HepG2 (cell line): Measurements from ENCODE around the gene PTPRCAP. TPM values are rescaled to one million over a fixed set of nuclear protein-coding genes. Genes with fewer than 3 reads are reported as not detected.

Experiments
- AGO2 ChIP-seq: fragments of 200-400 bp; formaldehyde crosslinking; optimal IDR thresholded peaks from 2 replicates; pipeline ENCODE3; 2017; ENCODE audit warnings: mild to moderate bottlenecking, low read depth, low read length, moderate library complexity
- ARID2 ChIP-seq: sonication (generic); formaldehyde crosslinking; IDR thresholded peaks from 2 replicates; pipeline ENCODE4 v1.8.1; 2022; ENCODE audit warnings: mild to moderate bottlenecking, missing genetic modification reagents, borderline replicate concordance
- ESRRA ChIP-seq: sonication (generic); formaldehyde crosslinking; IDR thresholded peaks from 2 replicates; pipeline ENCODE4 v1.5.1; 2020; ENCODE audit warnings: mild to moderate bottlenecking, low read depth, missing genetic modification reagents
- GPBP1L1 ChIP-seq: sonication (generic); formaldehyde crosslinking; IDR thresholded peaks from 2 replicates; pipeline ENCODE4 v1.5.0; 2020; ENCODE audit warnings: mild to moderate bottlenecking, missing genetic modification reagents
- HNRNPL ChIP-seq: fragments of 200-400 bp; formaldehyde crosslinking; IDR thresholded peaks from 2 replicates; pipeline ENCODE4 v1.6.1; 2017; ENCODE audit warnings: mild to moderate bottlenecking, low read depth, low read length
- IKZF4 ChIP-seq: sonication (generic); formaldehyde crosslinking; IDR thresholded peaks from 2 replicates; pipeline ENCODE4 v1.5.1; 2020; ENCODE audit warnings: borderline replicate concordance, mild to moderate bottlenecking, low read depth, missing genetic modification reagents; ENCODE audit errors: not compliant biosample characterization
- IRF2 ChIP-seq: IDR thresholded peaks from 2 replicates; pipeline ENCODE4 v1.6.1; 2018; ENCODE audit warnings: missing genetic modification reagents, missing compliant biosample characterization
- JUNB ChIP-seq: sonication (generic); formaldehyde crosslinking; IDR thresholded peaks from 2 replicates; pipeline ENCODE4 v1.8.0; 2022; ENCODE audit warnings: missing genetic modification reagents, mild to moderate bottlenecking, borderline replicate concordance
- MAFK ChIP-seq, 2 experiments: IDR thresholded peaks in 1 of 2; conservative IDR thresholded peaks in 1 of 2; 2 replicates each; pipeline ENCODE4 v1.6.1; 2011; ENCODE audit warnings: improper control_type of control experiment in 2 of 2, low read length in 2 of 2
- MEIS2 ChIP-seq: sonication (generic); formaldehyde crosslinking; IDR thresholded peaks from 2 replicates; pipeline ENCODE4 v1.9.0; 2021; ENCODE audit warnings: mild to moderate bottlenecking, missing genetic modification reagents
- NAIF1 ChIP-seq: sonication (generic); formaldehyde crosslinking; IDR thresholded peaks from 2 replicates; pipeline ENCODE4 v1.5.0; 2020; ENCODE audit warnings: mild to moderate bottlenecking, missing genetic modification reagents, borderline replicate concordance
- POLR2A ChIP-seq, 2 experiments: IDR thresholded peaks; 2 replicates each; pipeline ENCODE4 v1.6.1; 2011; ENCODE audit warnings: low read depth in 2 of 2, low read length in 2 of 2, mild to moderate bottlenecking in 1 of 2, moderate library complexity in 1 of 2; ENCODE audit not compliant: insufficient read depth in 1 of 2
- PRMT3 ChIP-seq: sonication (generic); formaldehyde crosslinking; IDR thresholded peaks from 2 replicates; pipeline ENCODE4 v1.8.1; 2022; ENCODE audit warnings: low read depth, mild to moderate bottlenecking, moderate library complexity, missing genetic modification reagents, borderline replicate concordance
- RBFOX2 ChIP-seq: fragments of 200-400 bp; formaldehyde crosslinking; IDR thresholded peaks from 2 replicates; pipeline ENCODE4 v1.6.1; 2017; ENCODE audit warnings: low read depth, mild to moderate bottlenecking, low read length
- REXO4 ChIP-seq: sonication (generic); formaldehyde crosslinking; IDR thresholded peaks from 2 replicates; pipeline ENCODE4 v1.8.0; 2022; ENCODE audit warnings: missing genetic modification reagents, mild to moderate bottlenecking, borderline replicate concordance
- SMC3 ChIP-seq: IDR thresholded peaks from 2 replicates; pipeline ENCODE4 v1.6.1; 2011; ENCODE audit warnings: low read length, improper control_type of control experiment
- TCF7L2 ChIP-seq: IDR thresholded peaks from 2 replicates; pipeline ENCODE4 v1.6.1; 2011; ENCODE audit warnings: mild to moderate bottlenecking, low read depth, low read length, moderate library complexity
- ZBTB42 ChIP-seq: sonication (generic); formaldehyde crosslinking; IDR thresholded peaks from 2 replicates; pipeline ENCODE4 v1.5.0; 2020; ENCODE audit warnings: mild to moderate bottlenecking, missing genetic modification reagents
- ZNF619 ChIP-seq: sonication (generic); formaldehyde crosslinking; IDR thresholded peaks from 2 replicates; pipeline ENCODE4 v1.4.0; 2020; ENCODE audit warnings: mild to moderate bottlenecking, missing genetic modification reagents
- ZNF766 ChIP-seq: sonication (generic); formaldehyde crosslinking; IDR thresholded peaks from 2 replicates; pipeline ENCODE4 v1.5.0; 2020; ENCODE audit warnings: missing genetic modification reagents, borderline replicate concordance
- ZNF800 ChIP-seq: sonication (generic); formaldehyde crosslinking; IDR thresholded peaks from 2 replicates; pipeline ENCODE4 v1.4.0; 2020; ENCODE audit warnings: missing genetic modification reagents
- ZSCAN29 ChIP-seq: sonication (generic); formaldehyde crosslinking; conservative IDR thresholded peaks from 2 replicates; pipeline ENCODE4 v1.4.0; 2020; ENCODE audit warnings: mild to moderate bottlenecking, missing genetic modification reagents
- polyA plus RNA-seq, 8 experiments: library from polyadenylated mRNA; depleted of rRNA in 3 of 8; stranded (reverse) in 7 of 8; unstranded in 1 of 8; fragments of >200 nt; fragmentation: Illumina TruSeq in 4 of 8; extraction: Trizol in 4 of 8; gene quantifications; 2 replicates each; pipeline versions ENCODE4 v1.2.1 to v1.2.3, GENCODE V29; 2011 to 2016; ENCODE audit warnings: low read depth in 4 of 8, missing spikeins in 1 of 8, mixed read lengths in 1 of 8; ENCODE audit not compliant: insufficient read depth in 1 of 8
- total RNA-seq, 5 experiments: library from RNA; depleted of rRNA; stranded (reverse); fragments of >200 nt; fragmentation: Illumina TruSeq; extraction: Trizol; gene quantifications; 2 replicates each; pipeline ENCODE4 v1.2.3, GENCODE V29; 2016; ENCODE audit warnings: low read depth in 1 of 5
- TF ChIP-seq, protein P1 (sequence below): sonication (generic); formaldehyde crosslinking; IDR thresholded peaks from 2 replicates; pipeline ENCODE4 v1.8.1; 2023; ENCODE audit warnings: mild to moderate bottlenecking, missing genetic modification reagents

The PTPRCAP gene
- total and polyA plus RNA-seq, 2 of the 13 experiments (the other 11 are each of a cell fraction or from before 2014, with no cell fraction given): 0.60 to 0.70 TPM

DNA sequence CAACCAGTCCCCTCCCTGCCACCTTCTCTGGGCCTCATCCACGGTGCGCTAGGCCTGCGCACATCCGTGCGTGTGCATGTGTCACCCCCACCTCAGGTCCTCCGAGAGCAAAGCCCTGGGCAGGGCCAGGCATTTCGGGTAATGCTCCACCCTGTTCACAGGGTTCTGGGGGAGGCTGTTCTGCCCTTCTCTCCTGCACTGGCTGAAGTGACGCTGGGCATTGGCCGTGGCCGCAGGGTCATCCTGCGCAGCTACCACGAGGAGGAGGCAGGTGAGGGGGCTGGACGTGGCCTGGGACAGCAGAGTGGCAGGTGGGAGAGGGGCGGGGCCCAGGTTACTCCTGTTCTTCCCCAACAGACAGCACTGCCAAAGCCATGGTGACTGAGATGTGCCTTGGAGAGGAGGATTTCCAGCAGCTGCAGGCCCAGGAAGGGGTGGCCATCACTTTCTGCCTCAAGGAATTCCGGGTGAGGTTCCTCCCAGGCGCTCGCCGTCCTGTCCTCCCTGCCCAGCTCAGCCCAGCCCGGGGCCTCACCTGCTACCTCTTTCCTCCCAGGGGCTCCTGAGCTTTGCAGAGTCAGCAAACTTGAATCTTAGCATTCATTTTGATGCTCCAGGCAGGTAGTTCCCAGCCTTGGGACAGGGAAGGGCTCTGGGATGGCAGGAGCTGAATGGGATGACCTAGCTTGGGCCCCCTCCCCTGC is 41.8 kb downstream of the PTPRCAP start (continued):
- TF ChIP-seq MAFK (conservative IDR thresholded peaks at IDR 0.05 in 1 of 2, IDR thresholded peaks at IDR 0.05 in 1 of 2; ENCODE audit: low read length in 2 of 2) (peak; percentile 68 to 87; a peak in 3 of 4 replicates), NAIF1 (CRISPR knock-in tag) (no peak), ZNF619 (CRISPR knock-in tag) (no peak), ZBTB42 (CRISPR knock-in tag) (no peak), ESRRA (CRISPR knock-in tag) (no peak), PRMT3 (CRISPR knock-in tag) (no peak), TCF7L2 (no peak), RBFOX2 (peak; percentile 48), IRF2 (CRISPR knock-in tag) (no peak), ARID2 (CRISPR knock-in tag) (no peak), ZNF766 (no peak), POLR2A (IDR thresholded peaks at IDR 0.05; ENCODE audit: insufficient read depth in 1 of 2, low read depth in 2 of 2, low read length in 2 of 2) (0 out of 4 replicates have a peak, but pooled peaks of 1 of the 2 experiments have one; percentile 42), AGO2 (peak; percentile 85), SMC3 (no peak), GPBP1L1 (CRISPR knock-in tag) (no peak), JUNB (no peak), IKZF4 (CRISPR knock-in tag) (no peak), ZNF800 (CRISPR knock-in tag) (no peak), MEIS2 (CRISPR knock-in tag) (no peak), HNRNPL (no peak), REXO4 (CRISPR knock-in tag) (no peak), ZSCAN29 (CRISPR knock-in tag) (no peak)
- TF ChIP-seq, protein P1, sequence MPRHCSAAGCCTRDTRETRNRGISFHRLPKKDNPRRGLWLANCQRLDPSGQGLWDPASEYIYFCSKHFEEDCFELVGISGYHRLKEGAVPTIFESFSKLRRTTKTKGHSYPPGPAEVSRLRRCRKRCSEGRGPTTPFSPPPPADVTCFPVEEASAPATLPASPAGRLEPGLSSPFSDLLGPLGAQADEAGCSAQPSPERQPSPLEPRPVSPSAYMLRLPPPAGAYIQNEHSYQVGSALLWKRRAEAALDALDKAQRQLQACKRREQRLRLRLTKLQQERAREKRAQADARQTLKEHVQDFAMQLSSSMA (CRISPR knock-in tag): no peak
